Transverse colon (tissue), 4 donors: Measurements from ENCODE around the gene ALDH4A1.

Experiments
- POLR2A ChIP-seq: fragments of 450-650 bp; IDR thresholded peaks from one replicate; pipeline ENCODE4 v1.6.1; 2016; ENCODE audit warnings: antibody characterized with exemption, mild to moderate bottlenecking, moderate library complexity
- POLR2AphosphoS5 ChIP-seq, 3 donors: sonication (generic); formaldehyde crosslinking; IDR thresholded peaks; one replicate each; pipeline ENCODE4 v1.6.1; 2016; ENCODE audit warnings: antibody characterized with exemption in 3 of 3
- TF ChIP-seq, protein P1 (sequence below), 5 experiments: fragments of 200-600 bp in 3 of 5; fragments of 450-650 bp in 2 of 5; sonication (generic) in 3 of 5; IDR thresholded peaks; 1 replicate in 2 of 5; 2 replicates in 3 of 5; pipeline ENCODE4 v1.5.1; 2016 to 2017; ENCODE audit warnings: antibody characterized with exemption in 5 of 5, inconsistent platforms in 3 of 5, mild to moderate bottlenecking in 2 of 5, moderate library complexity in 1 of 5

GRCh38 chr1:18881164-18881563 lies 21.2 kb downstream of the ALDH4A1 start:
- TF ChIP-seq, protein P1, sequence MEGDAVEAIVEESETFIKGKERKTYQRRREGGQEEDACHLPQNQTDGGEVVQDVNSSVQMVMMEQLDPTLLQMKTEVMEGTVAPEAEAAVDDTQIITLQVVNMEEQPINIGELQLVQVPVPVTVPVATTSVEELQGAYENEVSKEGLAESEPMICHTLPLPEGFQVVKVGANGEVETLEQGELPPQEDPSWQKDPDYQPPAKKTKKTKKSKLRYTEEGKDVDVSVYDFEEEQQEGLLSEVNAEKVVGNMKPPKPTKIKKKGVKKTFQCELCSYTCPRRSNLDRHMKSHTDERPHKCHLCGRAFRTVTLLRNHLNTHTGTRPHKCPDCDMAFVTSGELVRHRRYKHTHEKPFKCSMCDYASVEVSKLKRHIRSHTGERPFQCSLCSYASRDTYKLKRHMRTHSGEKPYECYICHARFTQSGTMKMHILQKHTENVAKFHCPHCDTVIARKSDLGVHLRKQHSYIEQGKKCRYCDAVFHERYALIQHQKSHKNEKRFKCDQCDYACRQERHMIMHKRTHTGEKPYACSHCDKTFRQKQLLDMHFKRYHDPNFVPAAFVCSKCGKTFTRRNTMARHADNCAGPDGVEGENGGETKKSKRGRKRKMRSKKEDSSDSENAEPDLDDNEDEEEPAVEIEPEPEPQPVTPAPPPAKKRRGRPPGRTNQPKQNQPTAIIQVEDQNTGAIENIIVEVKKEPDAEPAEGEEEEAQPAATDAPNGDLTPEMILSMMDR (IDR thresholded peaks at IDR 0.05), result no peak
- TF ChIP-seq POLR2AphosphoS5 (IDR thresholded peaks at IDR 0.05) (no peak), POLR2A (no peak)
